ENCODE measurements around the gene SCARB2.
"Not testable (repeated sequence)": the region's sequence is repeated elsewhere in the genome, so short reads cannot be mapped to it uniquely, and the experiment has no call there.

The SCARB2 gene

GRCh38 chr4:76252271-76252653, 38.6 kb upstream of the SCARB2 start:
- no peak for TF ChIP-seq CTCF (IDR thresholded peaks at IDR 0.05; ENCODE audit: extremely low read depth, insufficient read depth, missing control alignments)
- DNase-seq (ENCODE audit: low spot score) = no peak
- in situ Hi-C loops (cut with MboI; ENCODE audit: low pct_unique_long_range_greater_than_20kb, low sequenced_read_pairs, unreplicated experiment) = no loop called here

DNA sequence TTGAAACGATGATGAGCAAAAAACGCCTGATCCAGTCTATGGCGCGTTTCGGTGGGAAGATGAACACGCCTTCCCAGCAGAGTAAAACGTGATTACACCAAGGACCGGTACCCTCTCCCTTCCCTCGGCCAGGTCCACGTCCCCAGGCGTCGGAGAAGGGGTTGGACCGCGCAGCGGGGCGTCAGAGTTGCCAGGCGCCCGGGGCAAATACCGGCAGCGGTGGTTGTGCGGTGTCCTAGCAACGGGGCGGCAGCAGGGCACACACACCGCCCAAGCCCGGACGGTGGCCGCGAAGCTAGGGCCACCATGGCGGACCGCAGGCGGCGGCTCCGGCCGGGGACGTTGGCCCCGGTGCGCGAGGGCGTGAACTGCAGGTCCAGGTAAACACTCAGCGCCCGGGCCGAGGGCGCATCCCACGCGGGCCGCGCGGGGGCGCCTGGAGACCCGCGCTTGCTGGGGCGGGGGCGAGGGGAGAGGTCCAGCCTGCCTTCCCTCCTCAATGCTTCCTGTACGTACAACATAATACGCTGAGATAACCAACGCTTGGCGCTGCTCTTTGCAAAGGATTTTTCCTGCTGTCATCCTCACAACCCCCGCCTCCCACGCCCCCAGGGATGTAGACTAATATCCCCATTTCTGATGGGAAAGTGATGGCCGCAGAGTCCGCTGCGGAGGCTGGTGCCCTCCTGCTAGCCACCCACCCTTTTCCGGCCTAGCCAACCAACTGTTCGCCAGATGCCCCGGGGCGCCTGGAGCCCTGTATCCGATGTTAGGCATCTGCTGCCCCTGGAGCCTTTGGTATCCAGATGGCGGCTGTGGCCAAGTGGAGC, 38.0 kb upstream of the SCARB2 start, which contains the start of gene FAM47E:
Gene FAM47E, plus strand, starts transcription at position 281 of the 830 bp plus-strand sequence. Its CDS starts 26 bp downstream, at position 307.
- TF ChIP-seq CTCF (IDR thresholded peaks at IDR 0.05; ENCODE audit: extremely low read depth, insufficient read depth, missing control alignments) = peak; percentile 25
- peak; percentile 46 for DNase-seq (ENCODE audit: low spot score)
- in situ Hi-C loops (cut with MboI; ENCODE audit: low pct_unique_long_range_greater_than_20kb, low sequenced_read_pairs, unreplicated experiment) = no loop called here

DNA sequence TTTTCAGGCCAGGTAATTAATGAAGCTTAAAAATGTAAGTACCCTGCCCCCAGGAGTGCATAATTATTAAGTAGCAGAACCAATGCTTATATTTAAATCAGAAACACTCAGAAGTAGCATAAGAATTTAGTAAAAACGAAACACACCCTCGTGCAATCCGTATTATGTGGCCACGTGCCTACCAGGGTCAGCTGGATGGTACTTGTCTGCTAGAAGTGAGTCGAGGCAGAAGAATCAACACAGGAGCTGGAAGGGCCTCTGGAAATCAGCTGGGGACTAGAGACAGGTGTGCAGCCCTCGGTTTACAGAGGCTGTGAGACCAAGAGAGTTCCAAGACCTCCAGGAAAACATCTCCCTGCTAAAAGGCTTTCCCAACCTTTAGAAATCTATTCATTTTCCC, 37.3 kb upstream of the SCARB2 start:
- no peak for TF ChIP-seq CTCF (IDR thresholded peaks at IDR 0.05; ENCODE audit: extremely low read depth, insufficient read depth, missing control alignments)
- in situ Hi-C loops (cut with MboI; ENCODE audit: low pct_unique_long_range_greater_than_20kb, low sequenced_read_pairs, unreplicated experiment) = no loop called here
- peak; percentile 30 for DNase-seq (ENCODE audit: low spot score)

- DNase-seq (ENCODE audit: low spot score) = no peak
- no peak for TF ChIP-seq CTCF (IDR thresholded peaks at IDR 0.05; ENCODE audit: extremely low read depth, insufficient read depth, missing control alignments)
- in situ Hi-C loops (cut with MboI; ENCODE audit: low pct_unique_long_range_greater_than_20kb, low sequenced_read_pairs, unreplicated experiment) = no loop called here
Observed at GRCh38 chr4:76246852-76247251, 33.2 kb upstream of the SCARB2 start.

DNA sequence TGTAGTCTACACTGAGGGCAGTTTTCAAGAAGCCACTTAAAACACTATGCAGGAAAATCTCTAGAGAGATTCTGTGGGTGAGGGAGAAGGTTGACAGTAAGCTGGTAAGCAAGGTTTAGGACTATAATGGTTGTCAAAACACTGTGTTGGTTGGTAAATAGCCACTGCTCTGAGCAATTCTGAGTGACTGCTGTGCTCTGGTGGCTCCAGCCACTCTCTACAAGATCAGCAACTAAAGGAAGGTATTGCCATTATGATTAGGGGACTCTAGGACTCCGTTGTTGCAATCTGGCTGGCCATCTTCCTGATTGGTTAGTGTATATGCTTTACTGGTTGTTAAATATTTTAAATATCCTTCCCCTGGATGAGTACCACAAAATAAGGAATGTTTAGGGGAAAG, 32.4 kb upstream of the SCARB2 start:
- in situ Hi-C loops (cut with MboI; ENCODE audit: low pct_unique_long_range_greater_than_20kb, low sequenced_read_pairs, unreplicated experiment) = no loop called here
- no peak for DNase-seq (ENCODE audit: low spot score)
- TF ChIP-seq CTCF (IDR thresholded peaks at IDR 0.05; ENCODE audit: extremely low read depth, insufficient read depth, missing control alignments) = peak; percentile 19

DNA sequence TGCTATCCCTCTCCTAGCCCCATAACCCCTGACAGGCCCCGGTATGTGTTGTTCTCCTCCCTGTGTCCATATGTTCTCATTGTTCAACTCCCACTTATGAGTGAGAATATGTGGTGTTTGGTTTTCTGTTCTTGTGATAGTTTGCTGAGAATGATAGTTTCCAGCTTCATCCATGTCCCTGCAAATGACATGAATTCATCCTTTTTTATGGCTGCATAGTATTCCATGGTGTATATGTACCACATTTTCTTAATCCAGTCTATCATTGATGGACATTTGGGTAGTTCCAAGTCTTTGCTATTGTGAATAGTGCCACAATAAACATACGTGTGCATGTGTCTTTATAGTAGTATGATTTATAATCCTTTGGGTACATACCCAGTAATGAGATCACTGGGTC, 30.3 kb upstream of the SCARB2 start:
- in situ Hi-C loops (cut with MboI; ENCODE audit: low pct_unique_long_range_greater_than_20kb, low sequenced_read_pairs, unreplicated experiment); DNase-seq (ENCODE audit: low spot score): not testable (repeated sequence)

DNA sequence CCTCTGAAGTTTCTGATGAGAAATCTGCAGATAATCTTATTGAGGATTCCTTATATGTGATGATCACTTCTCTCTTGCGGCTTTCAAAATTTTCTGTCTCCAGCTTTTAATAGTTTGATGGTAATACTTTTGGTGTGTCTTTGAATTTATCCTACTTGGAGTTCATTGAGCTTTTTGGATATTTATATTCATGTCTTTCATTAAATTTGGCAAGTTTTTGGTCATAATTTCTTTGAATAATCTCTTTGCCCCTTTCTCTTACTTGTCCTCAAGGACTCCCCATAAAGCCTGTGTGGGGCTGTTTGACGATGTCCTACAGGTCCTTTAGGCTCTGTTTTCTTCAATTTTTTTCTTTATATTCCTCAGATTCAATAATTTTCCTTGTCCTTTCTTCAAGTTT, 26.6 kb upstream of the SCARB2 start:
- no peak for TF ChIP-seq CTCF (IDR thresholded peaks at IDR 0.05; ENCODE audit: extremely low read depth, insufficient read depth, missing control alignments)
- DNase-seq (ENCODE audit: low spot score) = no peak
- in situ Hi-C loops (cut with MboI; ENCODE audit: low pct_unique_long_range_greater_than_20kb, low sequenced_read_pairs, unreplicated experiment) = no loop called here

Measured in GM13977 (cell line).